Neural crest cell (in vitro differentiated cells): ENCODE measurements around the gene EDA. TPM values are rescaled to one million over a fixed set of nuclear protein-coding genes. Genes with fewer than 3 reads are reported as not detected.
"Not testable (repeated sequence)": the region's sequence is repeated elsewhere in the genome, so short reads cannot be mapped to it uniquely, and the experiment has no call there.

ENCODE experiments used
- DNase-seq: peaks from one replicate; pipeline ENCODE4 v3.0.0; 2021; ENCODE audit warnings: low read depth, mixed read lengths, low spot score
- H3K27ac Mint-ChIP-seq: one replicate; pipeline ENCODE4 v1.8.0; 2021; ENCODE audit warnings: mild to moderate bottlenecking, mixed read lengths; ENCODE audit not compliant: unreplicated experiment
- H3K27me3 Mint-ChIP-seq: 2 replicates; pipeline ENCODE4 v1.8.0; 2021; ENCODE audit warnings: low read depth, mild to moderate bottlenecking, mixed read lengths
- H3K36me3 Mint-ChIP-seq: 2 replicates; pipeline ENCODE4 v1.8.0; 2021; ENCODE audit warnings: low read depth, mild to moderate bottlenecking, mixed read lengths
- H3K4me1 Mint-ChIP-seq: 2 replicates; pipeline ENCODE4 v1.8.0; 2021; ENCODE audit warnings: mixed read lengths
- H3K4me3 Mint-ChIP-seq: one replicate; pipeline ENCODE4 v1.8.0; 2021; ENCODE audit warnings: mild to moderate bottlenecking, mixed read lengths
- H3K9me3 Mint-ChIP-seq: 2 replicates; pipeline ENCODE4 v1.8.0; 2021; ENCODE audit warnings: mixed read lengths
- total RNA-seq: library from RNA; stranded (reverse); gene quantifications from 2 replicates; pipeline ENCODE4 v1.2.1, GENCODE V29; 2021
- TF ChIP-seq, protein P1 (sequence below): fragments of 200-600 bp; sonication (generic); conservative IDR thresholded peaks from 2 replicates; pipeline ENCODE4 v1.5.0; 2021; ENCODE audit warnings: antibody characterized with exemption, mild to moderate bottlenecking

EDA gene
- total RNA-seq, 1 donor from 2014 or later = 2.5 TPM

DNA sequence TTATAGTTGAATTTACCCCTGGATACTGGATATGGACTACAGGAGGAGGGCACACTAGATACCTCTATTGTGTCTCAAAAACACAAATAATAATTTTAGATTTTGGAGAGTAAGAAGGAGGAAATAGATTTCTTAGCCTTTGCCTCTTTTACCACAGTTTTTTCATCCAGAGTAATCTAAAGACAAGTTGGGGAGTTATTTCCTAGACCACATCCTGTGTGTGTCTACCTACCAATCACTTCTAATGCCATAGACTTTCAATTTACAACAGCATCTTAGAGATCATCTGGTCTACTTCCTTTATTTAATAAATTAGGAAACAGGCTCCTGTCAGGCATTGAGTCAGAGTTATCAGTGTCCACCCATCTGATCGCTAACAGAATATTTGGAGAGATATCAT is 191.5 kb downstream of the EDA start:
- no peak for DNase-seq
- Mint-ChIP-seq H3K4me1 (no peaks in the 10 kb centered on the region), H3K27me3 (no peaks in the 10 kb centered on the region), H3K4me3 (no peak overlapping the region), H3K9me3 (peaks cover 7% of the 10 kb centered on the region), H3K27ac (no peak overlapping the region), H3K36me3 (no peaks in the 10 kb centered on the region)
- TF ChIP-seq, protein P1, sequence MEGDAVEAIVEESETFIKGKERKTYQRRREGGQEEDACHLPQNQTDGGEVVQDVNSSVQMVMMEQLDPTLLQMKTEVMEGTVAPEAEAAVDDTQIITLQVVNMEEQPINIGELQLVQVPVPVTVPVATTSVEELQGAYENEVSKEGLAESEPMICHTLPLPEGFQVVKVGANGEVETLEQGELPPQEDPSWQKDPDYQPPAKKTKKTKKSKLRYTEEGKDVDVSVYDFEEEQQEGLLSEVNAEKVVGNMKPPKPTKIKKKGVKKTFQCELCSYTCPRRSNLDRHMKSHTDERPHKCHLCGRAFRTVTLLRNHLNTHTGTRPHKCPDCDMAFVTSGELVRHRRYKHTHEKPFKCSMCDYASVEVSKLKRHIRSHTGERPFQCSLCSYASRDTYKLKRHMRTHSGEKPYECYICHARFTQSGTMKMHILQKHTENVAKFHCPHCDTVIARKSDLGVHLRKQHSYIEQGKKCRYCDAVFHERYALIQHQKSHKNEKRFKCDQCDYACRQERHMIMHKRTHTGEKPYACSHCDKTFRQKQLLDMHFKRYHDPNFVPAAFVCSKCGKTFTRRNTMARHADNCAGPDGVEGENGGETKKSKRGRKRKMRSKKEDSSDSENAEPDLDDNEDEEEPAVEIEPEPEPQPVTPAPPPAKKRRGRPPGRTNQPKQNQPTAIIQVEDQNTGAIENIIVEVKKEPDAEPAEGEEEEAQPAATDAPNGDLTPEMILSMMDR = no peak

DNA sequence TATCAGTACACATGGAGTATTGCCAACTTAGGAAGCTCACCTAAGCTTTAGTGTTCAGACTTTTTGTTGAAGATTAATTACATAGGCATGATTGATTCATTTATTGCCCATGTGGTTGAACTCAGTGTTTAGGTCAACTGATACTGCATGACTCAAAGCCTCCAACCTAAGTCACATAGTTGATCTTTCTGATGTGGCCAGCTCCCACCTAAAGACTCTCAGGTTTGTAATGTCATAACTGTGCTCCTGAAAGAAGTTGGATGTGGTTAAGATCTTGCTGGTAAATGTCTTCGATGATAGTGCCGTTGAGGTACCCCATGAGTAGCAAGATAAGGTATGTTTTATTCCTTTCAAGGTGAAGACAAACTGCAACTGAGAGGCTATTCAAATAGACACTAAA is 192.5 kb downstream of the EDA start:
- H3K36me3 Mint-ChIP-seq = no peaks in the 10 kb centered on the region
- H3K4me1 Mint-ChIP-seq = no peaks in the 10 kb centered on the region
- no peak for DNase-seq
- TF ChIP-seq, protein P1 = no peak
- no peak overlapping the region for H3K4me3 Mint-ChIP-seq
- no peak overlapping the region for H3K27ac Mint-ChIP-seq
- no peaks in the 10 kb centered on the region for H3K27me3 Mint-ChIP-seq
- peaks cover 11% of the 10 kb centered on the region for H3K9me3 Mint-ChIP-seq

DNA sequence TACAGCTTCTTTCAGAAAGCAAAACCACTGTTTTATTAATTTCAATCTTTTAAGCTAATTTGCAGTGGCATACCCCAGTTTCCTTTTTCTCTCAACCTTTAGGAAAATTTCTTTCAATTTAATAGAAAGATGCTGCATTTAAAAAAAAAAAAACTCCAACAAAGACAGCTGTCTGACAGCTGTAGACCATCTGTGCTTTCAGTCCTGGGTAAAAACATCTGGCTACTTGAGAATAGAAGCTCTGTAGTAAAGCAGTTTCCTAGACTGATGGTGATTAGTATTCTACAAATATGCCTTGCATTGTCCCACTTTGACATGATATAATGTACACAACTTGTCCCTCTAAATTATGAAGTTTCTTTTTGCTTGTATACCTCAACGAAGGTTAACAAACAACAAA is 197.8 kb downstream of the EDA start:
- H3K36me3 Mint-ChIP-seq = no peaks in the 10 kb centered on the region
- DNase-seq = no peak
- peaks cover 24% of the 10 kb centered on the region for H3K9me3 Mint-ChIP-seq
- TF ChIP-seq, protein P1 = no peak
- H3K27ac Mint-ChIP-seq = no peak overlapping the region
- H3K27me3 Mint-ChIP-seq = no peaks in the 10 kb centered on the region
- no peaks in the 10 kb centered on the region for H3K4me1 Mint-ChIP-seq
- H3K4me3 Mint-ChIP-seq = no peak overlapping the region

DNA sequence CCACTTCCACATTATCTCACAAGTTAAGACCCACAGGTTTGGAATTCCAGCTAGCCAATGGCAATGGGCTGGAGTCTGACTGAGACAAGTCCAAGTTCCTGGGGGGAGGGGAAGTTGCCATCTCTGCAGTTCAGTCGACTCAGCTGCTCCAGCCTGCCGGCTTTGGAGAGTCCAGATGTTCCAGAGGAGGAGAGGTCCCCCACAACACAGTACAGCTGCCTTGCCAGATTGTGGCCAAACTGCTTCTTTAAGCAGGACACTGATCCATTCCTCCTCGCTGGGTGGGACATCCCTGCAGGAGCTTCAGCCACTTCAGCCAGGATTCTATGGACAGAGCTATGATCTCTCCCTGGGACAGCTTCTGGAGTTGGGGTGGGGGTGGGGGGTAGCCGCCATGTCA is 199.2 kb downstream of the EDA start:
- Mint-ChIP-seq H3K36me3 (peaks cover 4% of the 10 kb centered on the region), H3K4me1 (no peaks in the 10 kb centered on the region), H3K9me3 (peaks cover 27% of the 10 kb centered on the region), H3K4me3 (no peak overlapping the region), H3K27me3 (no peaks in the 10 kb centered on the region), H3K27ac (no peak overlapping the region)
- TF ChIP-seq, protein P1 = no peak
- DNase-seq = no peak

DNA sequence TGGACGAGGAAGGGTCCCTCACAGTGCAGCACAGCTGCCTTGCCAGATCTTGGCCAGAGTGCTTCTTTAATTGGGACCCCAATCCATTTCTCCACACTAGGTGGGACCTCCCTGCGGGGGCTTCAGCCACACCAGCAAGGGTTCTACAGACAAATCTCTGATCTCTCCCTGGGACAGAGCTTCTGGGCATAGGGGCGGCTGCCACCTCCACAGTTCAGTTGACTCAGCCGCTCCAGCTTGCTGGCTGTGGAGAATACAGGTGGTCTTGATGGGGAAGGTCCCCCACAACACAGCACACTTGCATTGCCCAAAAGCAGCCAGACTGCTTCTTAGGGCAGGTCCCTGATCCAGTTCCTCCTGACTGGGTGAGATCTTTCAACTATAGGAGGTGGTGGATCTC is 199.6 kb downstream of the EDA start:
- TF ChIP-seq, protein P1 = no peak
- H3K9me3 Mint-ChIP-seq = peaks cover 29% of the 10 kb centered on the region
- DNase-seq = no peak
- H3K36me3 Mint-ChIP-seq = peaks cover 4% of the 10 kb centered on the region
- no peaks in the 10 kb centered on the region for H3K4me1 Mint-ChIP-seq
- no peaks in the 10 kb centered on the region for H3K27me3 Mint-ChIP-seq
- H3K27ac Mint-ChIP-seq = no peak overlapping the region
- H3K4me3 Mint-ChIP-seq = no peak overlapping the region

DNA sequence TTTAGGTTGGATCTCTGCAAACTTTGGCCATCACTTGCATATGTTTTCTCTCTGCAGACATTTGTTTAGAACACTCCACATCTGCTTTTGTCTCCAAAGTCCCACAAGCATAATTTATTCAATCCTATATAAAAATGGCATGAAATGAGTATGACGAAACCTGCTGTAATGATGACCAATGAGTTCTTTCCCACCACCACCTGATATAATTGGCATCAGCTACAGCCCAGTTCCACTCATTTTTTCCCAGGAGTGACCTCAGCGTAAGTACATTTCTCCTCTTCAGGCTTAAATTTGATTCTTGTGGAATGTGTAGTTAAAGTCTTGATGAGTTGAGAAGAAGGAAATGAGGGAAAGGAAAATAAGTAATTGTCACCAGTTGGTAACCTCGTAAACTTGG is 228.7 kb downstream of the EDA start:
- Mint-ChIP-seq H3K36me3 (no peaks in the 10 kb centered on the region), H3K4me1 (no peaks in the 10 kb centered on the region), H3K9me3 (peaks cover 8% of the 10 kb centered on the region), H3K27me3 (no peaks in the 10 kb centered on the region), H3K4me3 (no peak overlapping the region), H3K27ac (no peak overlapping the region)
- DNase-seq = no peak
- TF ChIP-seq, protein P1 = no peak

DNA sequence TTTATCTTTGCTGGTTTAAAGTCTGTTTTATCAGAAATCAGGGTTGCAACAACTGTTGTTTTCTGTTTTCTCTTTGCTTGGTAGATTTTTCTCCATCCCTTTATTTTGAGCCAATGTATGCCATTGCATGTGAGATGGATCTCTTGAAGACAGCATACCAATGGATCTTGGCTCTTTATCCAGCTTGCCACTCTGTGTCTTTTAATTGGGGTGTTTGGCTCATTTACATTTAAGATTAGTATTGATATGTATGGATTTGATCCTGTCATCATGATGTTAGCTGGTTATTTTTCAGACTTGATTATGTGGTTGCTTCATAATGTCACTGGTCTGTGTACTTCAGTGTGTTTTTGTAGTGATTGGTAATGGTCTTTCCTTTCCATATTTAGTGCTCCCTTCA is 244.1 kb downstream of the EDA start:
- not testable (repeated sequence) for H3K27ac Mint-ChIP-seq, H3K36me3 Mint-ChIP-seq, DNase-seq, H3K4me1 Mint-ChIP-seq, H3K27me3 Mint-ChIP-seq, H3K4me3 Mint-ChIP-seq
- H3K9me3 Mint-ChIP-seq = peaks cover 25% of the 10 kb centered on the region
